Activated CD8-positive, alpha-beta T cell treated with anti-CD3 and anti-CD28 coated beads for 36 hours (primary cell): ENCODE data around the gene HAUS1. TPM values are rescaled to one million over a fixed set of nuclear protein-coding genes. Genes with fewer than 3 reads are reported as not detected.
A peak's percentile ranks its signal among the peaks of the same experiment; 100 is the strongest.

Experiments
- ATAC-seq: fragments of 200-7000 bp; cut with Tn5 transposase; one replicate; pipeline ENCODE4 v1.10.0; 2021; ENCODE audit warnings: mild to moderate bottlenecking, moderate library complexity
- CTCF ChIA-PET: fragments of 350-600 bp; sonication (Branson Sonifier 250); formaldehyde crosslinking; loops from one replicate; lab custom pipeline; 2021; ENCODE audit warnings: antibody characterized with exemption; lab: Charles Lee
- POLR2A ChIA-PET: fragments of 350-600 bp; sonication (Branson Sonifier 250); formaldehyde crosslinking; loops from one replicate; lab custom pipeline; 2021; ENCODE audit warnings: antibody characterized with exemption; lab: Charles Lee
- DNase-seq: peaks from one replicate; pipeline ENCODE4 v3.0.0-alpha.2; 2020
- H3K27ac Mint-ChIP-seq: one replicate; pipeline ENCODE4 v1.8.0; 2021; ENCODE audit warnings: mild to moderate bottlenecking, mixed read lengths
- H3K27me3 Mint-ChIP-seq: one replicate; pipeline ENCODE4 v1.8.0; 2021; ENCODE audit warnings: mixed read lengths
- H3K36me3 Mint-ChIP-seq: one replicate; pipeline ENCODE4 v1.8.0; 2021; ENCODE audit warnings: low read depth, mixed read lengths
- H3K4me1 Mint-ChIP-seq: one replicate; pipeline ENCODE4 v1.8.0; 2021; ENCODE audit warnings: low read depth, mixed read lengths
- H3K4me3 Mint-ChIP-seq: one replicate; pipeline ENCODE4 v1.8.0; 2021; ENCODE audit warnings: mild to moderate bottlenecking, moderate library complexity, mixed read lengths
- H3K9me3 Mint-ChIP-seq: one replicate; pipeline ENCODE4 v1.8.0; 2021; ENCODE audit warnings: mixed read lengths
- intact Hi-C: fragments of 100-400 bp; cut with micrococcal nuclease; formaldehyde crosslinking; loops from one replicate; pipeline ENCODE4 v1.10.0; 2022
- total RNA-seq, 2 experiments: library from RNA; stranded (reverse); gene quantifications; one replicate each; pipeline ENCODE4 v1.2.3, GENCODE V29; 2021
- TF ChIP-seq, protein P1 (sequence below): fragments of 200-600 bp; IDR thresholded peaks from one replicate; pipeline ENCODE4 v1.8.0; 2022; ENCODE audit warnings: antibody characterized with exemption, mild to moderate bottlenecking

HAUS1 gene, protein sequence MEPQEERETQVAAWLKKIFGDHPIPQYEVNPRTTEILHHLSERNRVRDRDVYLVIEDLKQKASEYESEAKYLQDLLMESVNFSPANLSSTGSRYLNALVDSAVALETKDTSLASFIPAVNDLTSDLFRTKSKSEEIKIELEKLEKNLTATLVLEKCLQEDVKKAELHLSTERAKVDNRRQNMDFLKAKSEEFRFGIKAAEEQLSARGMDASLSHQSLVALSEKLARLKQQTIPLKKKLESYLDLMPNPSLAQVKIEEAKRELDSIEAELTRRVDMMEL
- 10 to 100 TPM; 57.9 to 61.0 TPM for total RNA-seq

DNA sequence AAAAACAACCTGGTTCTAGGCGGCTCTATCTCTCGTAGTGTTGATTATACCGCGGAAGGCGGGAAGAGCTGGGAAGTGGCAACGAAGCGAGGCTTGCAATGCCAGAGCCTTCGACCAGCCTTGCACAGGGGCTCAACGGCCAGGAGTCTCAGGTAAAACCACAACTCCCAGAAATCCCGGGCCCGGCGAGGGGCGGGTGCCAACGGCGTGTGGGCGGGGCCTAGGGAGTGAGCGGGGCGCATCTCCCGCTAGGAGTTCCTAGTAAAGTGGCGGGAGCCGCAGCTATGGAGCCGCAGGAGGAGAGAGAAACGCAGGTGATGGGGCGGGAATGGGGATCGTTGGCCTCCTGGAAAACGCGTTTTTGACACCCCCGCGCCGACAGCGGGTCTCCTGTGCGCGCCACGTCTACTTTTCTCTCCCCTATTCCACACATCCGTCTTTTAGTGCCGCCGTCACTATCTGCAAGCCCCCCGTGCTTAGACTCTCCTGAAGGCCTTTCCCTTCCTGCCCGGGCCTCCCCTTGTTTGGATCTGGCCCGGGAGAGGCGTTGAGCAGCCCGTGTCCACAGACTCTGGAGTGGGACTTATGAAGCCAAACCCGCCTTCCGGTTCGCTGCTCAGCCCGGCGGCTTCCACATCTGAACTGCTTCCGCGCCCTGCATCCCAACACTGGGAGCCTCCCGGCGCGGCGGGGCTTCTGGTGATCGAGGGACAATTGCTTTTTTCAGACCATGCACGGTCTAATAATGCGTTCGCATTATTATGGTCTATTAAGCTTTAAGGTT, at the start of gene HAUS1:
Gene HAUS1, plus strand, starts transcription at position 258 of the 784 bp plus-strand sequence. Its CDS starts 27 bp downstream, at position 285.
- intact Hi-C loops: no loop called here
- Mint-ChIP-seq H3K27me3 (no peaks in the 10 kb centered on the region), H3K4me3 (peak within 1 kb of the TSS; percentile 97), H3K27ac (peak within 1 kb of the TSS; percentile 95), H3K9me3 (no peaks in the 10 kb centered on the region), H3K4me1 (peaks cover 16% of the 10 kb centered on the region), H3K36me3 (peaks cover 13% of the 10 kb centered on the region)
- POLR2A ChIA-PET: interaction anchor here (0.7 kb wide), 1 partner anchor 86 kb away, joined by 3 read pairs; no protein-coding TSS in a partner anchor
- TF ChIP-seq, protein P1, sequence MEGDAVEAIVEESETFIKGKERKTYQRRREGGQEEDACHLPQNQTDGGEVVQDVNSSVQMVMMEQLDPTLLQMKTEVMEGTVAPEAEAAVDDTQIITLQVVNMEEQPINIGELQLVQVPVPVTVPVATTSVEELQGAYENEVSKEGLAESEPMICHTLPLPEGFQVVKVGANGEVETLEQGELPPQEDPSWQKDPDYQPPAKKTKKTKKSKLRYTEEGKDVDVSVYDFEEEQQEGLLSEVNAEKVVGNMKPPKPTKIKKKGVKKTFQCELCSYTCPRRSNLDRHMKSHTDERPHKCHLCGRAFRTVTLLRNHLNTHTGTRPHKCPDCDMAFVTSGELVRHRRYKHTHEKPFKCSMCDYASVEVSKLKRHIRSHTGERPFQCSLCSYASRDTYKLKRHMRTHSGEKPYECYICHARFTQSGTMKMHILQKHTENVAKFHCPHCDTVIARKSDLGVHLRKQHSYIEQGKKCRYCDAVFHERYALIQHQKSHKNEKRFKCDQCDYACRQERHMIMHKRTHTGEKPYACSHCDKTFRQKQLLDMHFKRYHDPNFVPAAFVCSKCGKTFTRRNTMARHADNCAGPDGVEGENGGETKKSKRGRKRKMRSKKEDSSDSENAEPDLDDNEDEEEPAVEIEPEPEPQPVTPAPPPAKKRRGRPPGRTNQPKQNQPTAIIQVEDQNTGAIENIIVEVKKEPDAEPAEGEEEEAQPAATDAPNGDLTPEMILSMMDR: no peak
- DNase-seq (peak; percentile 84), ATAC-seq (peak; percentile 92)
- CTCF ChIA-PET: interaction anchor here (1.4 kb wide), 1 partner anchor 44 kb away, joined by 4 read pairs; no protein-coding TSS in a partner anchor

DNA sequence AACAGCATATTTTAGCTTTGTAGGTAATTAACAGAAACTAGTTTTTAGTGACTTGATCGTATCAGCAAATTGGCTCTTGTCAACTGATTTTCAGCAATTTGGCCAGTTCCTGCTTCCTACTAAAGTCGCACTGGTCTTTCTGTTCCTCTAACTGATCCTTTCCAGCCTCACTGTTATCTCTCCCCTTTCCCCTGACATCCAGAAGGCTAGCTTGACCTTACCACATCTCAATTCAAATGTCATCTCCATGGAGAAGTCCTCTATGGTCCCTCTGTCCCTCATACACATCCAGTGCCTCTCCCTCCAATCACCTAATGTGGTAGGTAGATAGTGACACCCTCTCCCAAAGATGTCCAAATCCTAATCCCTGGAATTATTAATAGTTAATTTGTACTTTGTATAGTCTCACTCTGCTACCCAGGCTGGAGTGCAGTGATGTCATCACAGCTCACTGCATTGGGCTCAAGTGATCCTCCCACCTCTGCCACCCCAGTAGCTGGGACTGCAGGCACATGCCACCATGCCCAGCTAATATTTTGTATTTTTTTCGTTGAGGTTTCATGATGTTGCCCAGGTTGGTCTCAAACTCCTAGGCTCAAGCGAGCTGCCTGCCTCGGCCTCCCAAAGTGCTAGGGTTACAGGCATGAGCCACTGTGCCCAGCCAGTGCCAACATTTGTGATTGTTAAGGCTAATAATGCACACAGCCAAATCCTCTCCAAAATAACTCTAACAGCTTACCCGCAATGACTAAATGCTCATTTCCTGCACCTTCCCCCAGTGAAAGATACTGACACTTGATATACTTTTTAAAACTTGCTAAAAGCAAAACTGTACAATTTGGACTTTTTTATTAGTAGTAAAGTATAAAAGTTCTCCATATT, 49.0 kb upstream of the HAUS1 start:
- ATAC-seq: peak; percentile 87
- peak; percentile 35 for DNase-seq
- Mint-ChIP-seq H3K27ac (peak overlapping the region; percentile 47), H3K4me1 (peaks cover 43% of the 10 kb centered on the region), H3K36me3 (no peaks in the 10 kb centered on the region), H3K27me3 (no peaks in the 10 kb centered on the region), H3K4me3 (peak overlapping the region; percentile 36), H3K9me3 (no peaks in the 10 kb centered on the region)
- TF ChIP-seq, protein P1: no peak
- ChIA-PET CTCF (interaction anchor here (0.8 to 1.9 kb wide), 6 partner anchors 9 to 42 kb away, joined by 3 to 5 read pairs (median 4); no protein-coding TSS in a partner anchor), POLR2A (interaction anchor here (1.0 to 1.9 kb wide), 5 partner anchors 14 to 28 kb away, joined by 3 to 5 read pairs (median 4); no protein-coding TSS in a partner anchor)
- intact Hi-C loops: no loop called here

GRCh38 chr18:46055838-46056230, 48.4 kb upstream of the HAUS1 start:
- ChIA-PET POLR2A (interaction anchor here (1.0 to 1.9 kb wide), 5 partner anchors 14 to 29 kb away, joined by 3 to 5 read pairs (median 4); no protein-coding TSS in a partner anchor), CTCF (interaction anchor here (1.0 to 1.9 kb wide), 5 partner anchors 10 to 43 kb away, joined by 3 to 5 read pairs (median 4); no protein-coding TSS in a partner anchor)
- H3K36me3 Mint-ChIP-seq: no peaks in the 10 kb centered on the region
- DNase-seq (no peak), ATAC-seq (peak; percentile 32)
- H3K4me3 Mint-ChIP-seq: peak overlapping the region; percentile 36
- no peaks in the 10 kb centered on the region for H3K9me3 Mint-ChIP-seq
- intact Hi-C loops: no loop called here
- TF ChIP-seq, protein P1: no peak
- H3K4me1 Mint-ChIP-seq: peaks cover 43% of the 10 kb centered on the region
- H3K27ac Mint-ChIP-seq: peak overlapping the region; percentile 47
- H3K27me3 Mint-ChIP-seq: no peaks in the 10 kb centered on the region

GRCh38 chr18:46060359-46060841, 43.8 kb upstream of the HAUS1 start:
- DNase-seq: no peak

More at GRCh38 chr18:46060359-46060841, 43.8 kb upstream of the HAUS1 start:
- intact Hi-C loops: no loop called here
- Mint-ChIP-seq H3K4me1 (peaks cover 29% of the 10 kb centered on the region), H3K27ac (no peak overlapping the region), H3K4me3 (no peak overlapping the region), H3K27me3 (no peaks in the 10 kb centered on the region), H3K9me3 (no peaks in the 10 kb centered on the region), H3K36me3 (no peaks in the 10 kb centered on the region)
- ATAC-seq: no peak
- ChIA-PET CTCF (interaction anchor here (2.5 kb wide), 1 partner anchor 13 kb away, joined by 15 read pairs; no protein-coding TSS in a partner anchor), POLR2A (interaction anchor here (1.3 kb wide), 1 partner anchor 11 kb away, joined by 4 read pairs; no protein-coding TSS in a partner anchor)
- TF ChIP-seq, protein P1: no peak
